ENCODE measurements around the gene PDZD8. TPM values are rescaled to one million over a fixed set of nuclear protein-coding genes. Genes with fewer than 3 reads are reported as not detected.
"Not testable (repeated sequence)": the region's sequence is repeated elsewhere in the genome, so short reads cannot be mapped to it uniquely, and the experiment has no call there.

The PDZD8 gene
- polyA plus RNA-seq, 3 donors, result 34.4 to 41.4 (median 37.3) TPM

DNA sequence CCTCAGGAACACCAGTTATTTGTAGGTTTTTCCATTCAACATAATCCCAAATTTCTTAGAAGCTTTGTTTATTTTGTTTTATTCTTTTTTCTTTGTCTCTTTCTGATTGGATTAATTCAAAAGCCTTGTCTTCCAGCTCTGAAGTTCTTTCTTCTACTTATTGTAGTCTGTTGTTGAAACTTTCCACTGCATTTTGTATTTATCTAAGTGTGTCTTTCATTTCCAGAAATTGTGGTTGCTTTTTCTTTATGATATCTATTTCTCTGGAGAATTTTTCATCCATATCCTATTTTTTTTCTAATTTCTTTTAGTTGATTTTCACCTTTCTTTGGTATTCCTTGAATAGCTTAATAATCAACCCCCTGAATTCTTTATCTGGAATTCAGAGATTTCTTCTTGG is 75.8 kb downstream of the PDZD8 start:
- DNase-seq, result no peak

GRCh38 chr10:117298219-117298618 is 77.0 kb downstream of the PDZD8 start:
- no peak for DNase-seq

DNA sequence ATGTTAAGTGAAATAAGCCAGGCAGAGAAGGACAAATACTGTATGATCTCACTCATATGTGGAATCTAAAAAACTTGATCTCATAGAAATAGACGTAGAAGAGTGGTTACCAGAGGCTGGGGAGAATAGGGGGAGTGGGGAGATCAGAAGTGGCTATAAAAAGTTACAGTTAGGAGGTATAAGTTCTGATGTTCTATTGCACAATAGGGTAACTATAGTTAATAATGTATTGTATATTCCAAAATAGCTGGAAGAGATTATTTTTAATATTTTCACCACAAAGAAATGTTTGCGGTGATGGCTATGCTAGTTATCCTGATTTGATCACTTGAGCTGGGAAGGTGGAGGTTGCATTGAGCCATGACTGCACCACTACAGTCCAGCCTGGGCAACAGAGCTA is 80.5 kb downstream of the PDZD8 start:
- DNase-seq, result no peak

DNA sequence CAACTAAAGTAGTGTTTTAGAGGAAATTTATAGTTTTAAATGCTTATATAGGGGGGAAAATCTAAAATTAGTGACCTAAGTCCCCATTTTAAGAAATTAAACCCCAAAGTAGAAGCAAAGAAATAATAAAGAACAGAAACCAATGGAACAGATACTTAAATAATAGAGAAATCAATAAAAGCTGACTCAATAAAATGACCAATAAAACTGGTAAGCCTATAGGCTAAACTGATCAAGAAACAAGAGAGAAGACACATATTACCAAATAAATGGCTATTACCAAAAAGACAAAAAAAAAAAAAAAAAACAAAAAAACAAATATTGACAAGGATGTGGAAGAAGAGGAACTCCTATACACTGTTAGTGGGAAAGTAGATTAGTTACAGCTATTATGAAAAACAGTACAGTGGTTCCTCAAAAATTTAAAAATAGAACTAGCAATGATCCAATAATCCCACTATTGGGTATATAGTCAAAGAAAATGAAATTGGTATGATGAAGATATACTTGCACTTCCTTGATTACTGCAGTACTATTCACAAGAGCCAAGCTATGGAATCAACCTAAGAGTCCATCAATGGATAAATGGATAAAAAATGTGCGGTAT is 81.1 kb downstream of the PDZD8 start:
- DNase-seq, result no peak

- not testable (repeated sequence) for DNase-seq
These were observed 84.4 kb downstream of the PDZD8 start for GRCh38 chr10:117290872-117291271.

DNA sequence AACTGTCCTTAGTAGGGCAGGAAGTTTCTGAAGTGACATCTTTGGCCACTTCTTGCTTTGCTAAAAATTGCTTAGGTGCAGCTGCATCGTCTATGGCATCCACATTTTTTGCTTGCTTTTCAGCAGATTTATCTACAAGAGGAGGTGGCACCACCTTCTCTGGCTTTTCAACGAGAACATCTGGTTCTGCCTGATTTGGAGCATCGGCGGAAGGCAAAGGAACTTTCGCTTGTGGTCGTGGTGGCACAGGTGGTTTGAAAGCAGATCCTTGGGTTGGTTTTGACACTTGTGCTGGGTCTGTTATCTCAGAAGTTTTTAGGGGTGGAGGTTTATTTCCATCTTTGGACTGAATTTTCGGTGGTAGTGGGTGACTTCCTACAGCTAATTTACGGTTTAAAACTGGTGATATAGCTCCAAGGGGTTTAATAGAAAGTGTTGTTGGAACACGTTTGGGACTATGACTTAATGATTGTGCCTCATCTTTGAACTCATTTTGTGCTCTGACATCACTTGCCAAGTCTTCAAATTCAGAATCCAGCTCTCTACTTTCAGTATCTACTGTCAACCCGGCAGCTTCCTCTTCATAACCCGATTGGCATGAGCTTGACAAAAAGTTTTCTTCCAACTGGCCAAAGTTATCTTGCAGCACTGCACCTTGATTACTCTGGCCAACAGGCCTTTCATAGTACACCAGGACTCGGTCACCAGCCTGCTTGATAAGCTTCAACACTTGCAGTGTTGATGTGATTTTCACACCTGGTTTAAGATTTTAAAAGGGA is 90.3 kb downstream of the PDZD8 start:
- DNase-seq, result no peak

GRCh38 chr10:117277675-117278074 is 97.6 kb downstream of the PDZD8 start:
- DNase-seq, result no peak

DNA sequence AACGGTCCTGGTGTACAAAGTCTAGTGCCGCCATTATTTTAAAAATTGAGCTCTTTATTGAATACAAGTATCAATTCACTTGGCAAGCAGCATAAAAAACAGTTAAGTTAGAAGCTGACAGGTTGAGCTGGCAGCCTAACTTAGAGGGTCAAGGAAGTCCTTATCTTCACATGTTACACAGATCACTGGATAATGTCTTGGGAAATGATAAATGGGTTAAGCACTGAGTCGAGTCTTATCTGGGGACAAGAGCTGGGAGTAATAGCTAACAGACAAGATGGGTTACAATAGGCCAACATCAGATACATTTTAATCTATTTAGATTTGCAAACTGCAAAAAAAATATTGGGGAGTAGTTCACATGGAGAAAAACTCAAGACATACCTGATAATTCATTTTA is 100.1 kb downstream of the PDZD8 start:
- DNase-seq, result no peak

DNA sequence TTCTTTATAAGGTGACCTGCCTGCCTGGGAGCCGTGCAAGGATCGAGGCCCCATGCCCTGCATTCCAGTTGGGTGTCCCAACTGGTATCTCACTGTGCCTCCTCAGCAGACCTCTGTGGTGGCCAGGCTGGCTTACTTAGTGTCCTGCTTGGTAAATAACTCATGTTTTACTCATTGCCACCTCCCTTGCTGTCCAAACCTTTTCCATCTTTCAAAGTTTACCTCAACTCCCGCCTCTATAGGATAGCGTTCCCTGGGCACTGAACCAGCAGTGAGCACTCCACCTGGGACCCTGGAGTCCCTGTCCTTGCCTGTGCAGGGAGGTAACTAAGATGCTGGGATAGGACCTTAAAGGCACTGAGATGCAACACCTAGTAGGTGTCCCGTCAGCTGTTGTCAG is 100.7 kb downstream of the PDZD8 start:
- DNase-seq, result no peak

GRCh38 chr10:117273980-117274379 is 101.3 kb downstream of the PDZD8 start:
- no peak for DNase-seq

GRCh38 chr10:117272195-117273076 is 102.8 kb downstream of the PDZD8 start:
- DNase-seq, result no peak

DNA sequence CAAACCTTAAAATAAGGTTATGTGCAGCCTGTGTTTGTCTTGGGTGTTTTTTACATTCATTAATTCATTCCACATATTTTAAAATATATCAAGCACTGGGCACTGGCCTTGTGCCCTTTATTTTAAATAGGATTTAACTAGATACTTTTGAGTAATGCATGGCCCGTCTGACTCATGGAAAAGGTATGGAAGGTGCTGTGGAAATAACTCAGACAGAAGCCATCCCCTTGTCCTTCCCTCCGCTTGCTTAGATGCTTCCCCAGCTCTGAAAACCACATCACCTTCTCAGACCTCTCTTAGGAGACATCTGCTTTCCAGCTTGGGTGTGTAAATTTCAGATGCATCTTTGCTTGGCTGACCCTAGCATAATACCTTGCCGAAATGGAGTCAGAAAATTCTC is 103.8 kb downstream of the PDZD8 start:
- DNase-seq, result no peak

DNA sequence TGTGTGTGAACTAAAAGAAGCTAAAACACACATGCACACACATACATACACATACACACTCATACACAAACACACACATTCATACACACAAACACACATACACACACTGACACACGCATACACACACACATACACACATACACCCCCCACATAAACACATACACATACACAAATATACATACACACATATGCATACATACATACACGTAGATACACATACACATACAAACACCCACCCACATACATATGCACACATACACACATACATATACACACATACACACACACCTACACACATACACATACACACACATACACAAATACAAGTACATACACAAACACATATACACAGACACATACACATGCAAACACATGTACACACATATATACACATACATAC is 106.3 kb downstream of the PDZD8 start:
- DNase-seq, result no peak

- no peak for DNase-seq
These were observed 107.0 kb downstream of the PDZD8 start for GRCh38 chr10:117268258-117268657.

DNA sequence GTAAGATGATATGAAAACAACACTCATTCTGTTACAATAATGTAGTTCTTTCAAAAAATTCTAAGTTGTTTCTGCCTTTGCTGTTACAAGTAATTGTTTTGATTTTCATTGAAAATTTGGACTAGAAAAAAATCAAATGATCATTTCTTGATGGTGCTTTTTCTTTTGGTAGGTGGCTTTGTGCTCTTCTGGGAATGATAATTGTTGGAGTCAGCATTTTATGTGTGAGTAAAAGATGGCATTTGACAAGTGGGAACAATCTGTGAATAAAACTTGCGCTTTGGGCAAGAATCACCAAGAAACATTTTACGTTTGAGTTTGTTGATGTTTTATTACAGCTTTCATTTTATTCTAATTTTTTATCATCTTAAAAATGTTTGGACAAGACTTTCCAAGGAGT is 108.4 kb downstream of the PDZD8 start:
- DNase-seq, result no peak

DNA sequence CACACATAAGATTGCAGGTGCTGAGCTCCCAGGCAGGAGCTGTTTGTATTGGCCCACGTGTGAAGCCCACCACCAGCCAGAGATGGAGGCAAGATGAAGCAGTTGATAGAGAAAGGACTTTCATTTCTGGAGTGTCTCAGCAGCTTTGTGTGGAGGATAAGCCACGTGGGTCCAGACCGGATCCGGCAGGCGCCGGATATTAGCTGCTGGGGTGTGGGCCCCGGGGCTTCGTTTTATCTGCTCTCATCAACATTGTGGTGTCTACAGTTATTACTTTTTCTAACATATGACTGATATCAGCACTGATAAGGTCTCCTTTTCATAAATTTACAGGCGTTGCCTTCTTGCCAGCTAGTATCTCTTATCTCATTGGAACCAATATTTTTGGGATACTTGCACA is 108.8 kb downstream of the PDZD8 start:
- no peak for DNase-seq

DNA sequence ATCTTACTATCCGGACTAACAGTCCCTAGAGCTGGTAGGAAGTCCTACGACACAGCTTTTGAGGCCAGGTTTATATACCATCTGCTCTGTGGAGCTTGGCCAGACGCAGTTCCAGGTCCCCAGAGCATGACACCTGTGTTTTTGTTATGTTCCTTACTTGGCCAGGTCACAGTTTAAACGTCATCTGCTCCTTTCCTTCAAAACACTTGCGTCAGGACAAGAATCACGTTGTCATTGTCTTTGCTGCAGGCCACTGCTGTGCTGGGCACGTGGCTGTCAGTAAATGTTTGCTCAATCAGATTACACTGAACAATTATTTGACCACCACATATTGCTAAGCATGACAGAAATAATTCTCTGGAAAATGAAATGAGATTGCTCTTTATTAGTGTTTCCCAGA is 110.5 kb downstream of the PDZD8 start:
- DNase-seq, result no peak

GRCh38 chr10:117262903-117263293 is 112.3 kb downstream of the PDZD8 start:
- no peak for DNase-seq

DNA sequence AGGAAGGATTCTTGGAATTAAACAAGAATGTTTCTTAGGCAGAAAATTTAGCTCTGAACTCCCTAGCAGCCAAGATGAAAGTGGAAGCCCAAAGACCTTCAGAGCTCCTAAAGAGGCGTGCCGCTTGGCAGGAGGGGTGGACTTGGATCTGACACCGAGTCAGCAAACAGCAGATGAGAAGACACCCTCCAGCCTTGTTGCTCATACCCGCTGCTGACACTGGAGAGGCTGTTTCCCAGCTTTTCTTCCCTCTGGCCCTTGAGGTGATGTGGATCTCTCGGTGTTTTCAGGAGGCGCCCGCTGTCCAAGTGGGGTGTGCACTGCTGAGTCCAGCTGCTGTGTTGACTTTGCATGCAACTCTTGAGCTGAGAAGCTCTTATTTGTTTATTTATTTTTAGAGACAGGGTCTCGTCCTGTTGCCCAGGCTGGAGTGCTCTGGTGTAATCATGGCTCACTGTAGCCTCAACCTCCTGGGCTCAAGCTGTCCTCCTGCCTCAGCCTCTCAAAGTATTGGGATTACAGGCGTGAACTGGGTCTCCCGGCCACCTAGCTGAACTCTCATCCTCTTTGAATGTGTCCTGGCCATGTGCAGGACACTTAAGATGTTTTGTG is 112.8 kb downstream of the PDZD8 start:
- no peak for DNase-seq

GRCh38 chr10:117261501-117261900 is 113.7 kb downstream of the PDZD8 start:
- no peak for DNase-seq

DNA sequence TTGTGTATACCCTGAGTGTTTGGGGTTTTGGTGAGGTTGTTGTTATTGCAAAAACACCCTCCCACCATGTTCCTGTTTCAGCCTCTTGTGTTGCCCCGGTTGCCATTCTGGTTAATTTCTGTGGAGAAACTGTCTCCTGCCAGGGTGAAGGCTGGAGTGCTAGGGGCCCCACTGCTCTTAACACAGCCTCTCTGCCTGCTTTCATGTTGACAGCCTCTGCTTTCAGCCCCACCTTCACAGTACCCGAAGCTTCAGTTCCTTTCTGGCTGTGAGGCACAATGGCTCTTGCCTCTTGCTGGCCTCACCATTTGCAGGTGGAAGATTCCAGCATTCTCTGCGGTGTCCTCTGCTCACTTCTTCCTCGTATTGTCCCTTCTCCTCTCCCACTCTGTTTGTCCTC is 115.2 kb downstream of the PDZD8 start:
- DNase-seq, result no peak

DNA sequence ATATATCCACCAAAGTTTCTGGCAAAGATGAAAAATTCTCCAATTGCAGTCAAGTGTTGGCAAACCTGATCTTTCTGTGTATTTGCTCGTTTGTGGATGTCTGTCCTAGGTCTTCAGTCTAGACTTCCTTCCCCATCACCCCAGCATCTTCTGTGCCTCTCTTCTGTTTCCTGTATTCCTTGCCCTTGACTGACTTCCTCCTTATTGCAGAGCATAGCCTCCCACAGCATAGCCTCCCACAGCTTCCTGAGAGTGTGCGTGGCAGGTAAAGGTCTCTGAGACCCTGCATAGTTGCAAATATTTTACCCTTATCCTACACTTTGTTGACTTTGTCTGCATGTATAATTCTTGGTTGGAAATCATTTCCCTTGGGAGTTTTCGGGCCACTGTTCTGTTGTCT is 116.0 kb downstream of the PDZD8 start:
- DNase-seq, result no peak
